Body of pancreas (tissue), 4 donors: Measurements from ENCODE around the gene SLAIN2. TPM values are rescaled to one million over a fixed set of nuclear protein-coding genes. Genes with fewer than 3 reads are reported as not detected.

ENCODE experiments used
- ATAC-seq: fragments of 150-250 bp; one replicate; pipeline ENCODE4 v1.9.1; 2016
- DNase-seq, 4 donors: peaks; one replicate each; pipeline ENCODE4 v3.0.0-alpha.2; 2019
- H3K27ac ChIP-seq, 4 donors: fragments of 200-600 bp; sonication (generic); 1 replicate in 3 of 4; 2 replicates in 1 of 4; pipeline versions ENCODE4 v1.5.1 to v1.6.1; 2016 to 2019; ENCODE audit warnings: mild to moderate bottlenecking in 1 of 4, mixed read lengths in 1 of 4, moderate library complexity in 1 of 4
- H3K27me3 ChIP-seq, 2 donors: fragments of 200-600 bp; sonication (generic); one replicate each; pipeline ENCODE4 v1.6.0; 2016; ENCODE audit warnings: mild to moderate bottlenecking in 1 of 2
- H3K36me3 ChIP-seq, 2 donors: fragments of 200-600 bp; sonication (generic); replicated peaks in 1 of 2; 2 replicates each; pipeline ENCODE4 v1.5.1; 2016; ENCODE audit warnings: low read depth in 2 of 2; ENCODE audit not compliant: insufficient read depth in 1 of 2
- H3K4me1 ChIP-seq: fragments of 200-600 bp; sonication (generic); one replicate; pipeline ENCODE4 v1.6.0; 2016
- H3K4me3 ChIP-seq, 2 donors: fragments of 200-600 bp; sonication (generic); 1 replicate in 1 of 2; 2 replicates in 1 of 2; pipeline ENCODE4 v1.5.1; 2016 to 2019
- H3K9me3 ChIP-seq, 3 donors: fragments of 200-600 bp; sonication (generic); 1 replicate in 2 of 3; 2 replicates in 1 of 3; pipeline ENCODE4 v1.5.1; 2016
- POLR2A ChIP-seq, 3 donors: fragments of 450-650 bp; IDR thresholded peaks; one replicate each; pipeline ENCODE4 v1.6.1; 2016; ENCODE audit warnings: antibody characterized with exemption in 3 of 3, mild to moderate bottlenecking in 2 of 3
- WGBS, 2 donors: methylation state at CpG; one replicate each; pipeline ENCODE4 v1.1.5; 2017; 5-methylcytosine and 5-hydroxymethylcytosine counted together
- intact Hi-C: fragments of 100-400 bp; cut with DNase I; formaldehyde crosslinking; loops from one replicate; pipeline ENCODE4 v1.15.1; 2023
- total RNA-seq, 2 donors: library from RNA; depleted of rRNA; stranded (reverse); fragments of >200 nt; gene quantifications; one replicate each; pipeline ENCODE4 v1.1.0, GENCODE V29; 2016
- TF ChIP-seq, protein P1 (sequence below), 7 experiments: fragments of 450-650 bp in 4 of 7; fragments of 200-600 bp in 3 of 7; sonication (generic) in 3 of 7; IDR thresholded peaks; one replicate each; pipeline ENCODE4 v1.5.1; 2016 to 2019; ENCODE audit warnings: antibody characterized with exemption in 7 of 7

SLAIN2 gene
- total RNA-seq, 2 donors from 2014 or later, result 13.2 to 17.1 TPM

DNA sequence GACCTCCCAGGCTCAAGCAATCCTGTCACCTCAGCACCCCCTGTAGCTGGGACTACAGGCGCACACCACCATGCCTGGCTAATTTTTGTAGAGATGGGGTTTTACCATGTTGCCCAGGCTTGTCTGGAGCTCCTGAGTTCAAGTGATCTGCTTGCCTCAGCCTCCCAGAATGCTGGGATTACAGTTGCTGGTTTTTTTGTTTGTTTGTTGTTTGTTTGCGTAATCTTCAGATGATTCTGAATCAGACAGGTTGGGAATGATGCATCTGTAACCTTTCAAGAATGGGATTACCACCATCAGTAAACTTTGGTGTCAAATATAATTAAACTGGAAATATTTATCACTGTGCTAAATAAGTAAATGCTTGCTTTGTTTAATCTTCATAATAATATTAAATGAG is 79.8 kb downstream of the SLAIN2 start:
- WGBS, 2 donors, result 96 to 100% methylated on average over 2 of the region's 2 CpGs
- Histone ChIP-seq H3K27ac (no peak overlapping the region), H3K9me3 (no peaks in the 10 kb centered on the region), H3K27me3 (no peaks in the 10 kb centered on the region), H3K4me1 (no peaks in the 10 kb centered on the region), H3K4me3 (no peak overlapping the region), H3K36me3 (peaks cover 2 to 6% of the 10 kb centered on the region in 2 donors)
- no peak for TF ChIP-seq POLR2A (IDR thresholded peaks at IDR 0.05)
- TF ChIP-seq, protein P1, sequence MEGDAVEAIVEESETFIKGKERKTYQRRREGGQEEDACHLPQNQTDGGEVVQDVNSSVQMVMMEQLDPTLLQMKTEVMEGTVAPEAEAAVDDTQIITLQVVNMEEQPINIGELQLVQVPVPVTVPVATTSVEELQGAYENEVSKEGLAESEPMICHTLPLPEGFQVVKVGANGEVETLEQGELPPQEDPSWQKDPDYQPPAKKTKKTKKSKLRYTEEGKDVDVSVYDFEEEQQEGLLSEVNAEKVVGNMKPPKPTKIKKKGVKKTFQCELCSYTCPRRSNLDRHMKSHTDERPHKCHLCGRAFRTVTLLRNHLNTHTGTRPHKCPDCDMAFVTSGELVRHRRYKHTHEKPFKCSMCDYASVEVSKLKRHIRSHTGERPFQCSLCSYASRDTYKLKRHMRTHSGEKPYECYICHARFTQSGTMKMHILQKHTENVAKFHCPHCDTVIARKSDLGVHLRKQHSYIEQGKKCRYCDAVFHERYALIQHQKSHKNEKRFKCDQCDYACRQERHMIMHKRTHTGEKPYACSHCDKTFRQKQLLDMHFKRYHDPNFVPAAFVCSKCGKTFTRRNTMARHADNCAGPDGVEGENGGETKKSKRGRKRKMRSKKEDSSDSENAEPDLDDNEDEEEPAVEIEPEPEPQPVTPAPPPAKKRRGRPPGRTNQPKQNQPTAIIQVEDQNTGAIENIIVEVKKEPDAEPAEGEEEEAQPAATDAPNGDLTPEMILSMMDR (IDR thresholded peaks at IDR 0.05), result no peak
- intact Hi-C loops, result no loop called here
- DNase-seq (no peak), ATAC-seq (no peak)

DNA sequence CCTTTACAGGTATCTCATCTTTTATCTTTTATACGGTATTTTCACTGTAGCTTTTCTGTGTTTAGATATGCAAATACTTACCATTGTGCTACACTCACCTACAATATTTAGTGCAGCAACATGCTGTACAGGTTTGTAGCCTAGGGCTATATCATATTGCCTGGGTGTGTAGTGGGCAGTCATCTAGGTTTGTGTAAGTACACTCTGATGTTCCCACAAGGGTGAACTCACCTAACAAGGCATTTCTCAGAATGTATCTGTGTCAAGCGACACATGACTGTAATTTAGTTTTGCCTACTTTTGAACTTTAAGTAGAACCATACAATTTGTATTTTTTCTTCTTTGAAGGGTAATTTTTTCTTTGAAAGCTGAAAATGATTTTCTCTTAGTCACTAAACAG is 87.6 kb downstream of the SLAIN2 start:
- ATAC-seq (no peak), DNase-seq (no peak)
- Histone ChIP-seq H3K27ac (no peak overlapping the region), H3K4me3 (no peak overlapping the region), H3K36me3 (no peaks in the 10 kb centered on the region), H3K4me1 (no peaks in the 10 kb centered on the region), H3K27me3 (no peaks in the 10 kb centered on the region), H3K9me3 (no peaks in the 10 kb centered on the region)
- TF ChIP-seq, protein P1 (IDR thresholded peaks at IDR 0.05), result no peak
- TF ChIP-seq POLR2A (IDR thresholded peaks at IDR 0.05), result no peak
- 70 to 83% methylated on average over 2 of the region's 2 CpGs for WGBS, 2 donors
- intact Hi-C loops, result no loop called here

DNA sequence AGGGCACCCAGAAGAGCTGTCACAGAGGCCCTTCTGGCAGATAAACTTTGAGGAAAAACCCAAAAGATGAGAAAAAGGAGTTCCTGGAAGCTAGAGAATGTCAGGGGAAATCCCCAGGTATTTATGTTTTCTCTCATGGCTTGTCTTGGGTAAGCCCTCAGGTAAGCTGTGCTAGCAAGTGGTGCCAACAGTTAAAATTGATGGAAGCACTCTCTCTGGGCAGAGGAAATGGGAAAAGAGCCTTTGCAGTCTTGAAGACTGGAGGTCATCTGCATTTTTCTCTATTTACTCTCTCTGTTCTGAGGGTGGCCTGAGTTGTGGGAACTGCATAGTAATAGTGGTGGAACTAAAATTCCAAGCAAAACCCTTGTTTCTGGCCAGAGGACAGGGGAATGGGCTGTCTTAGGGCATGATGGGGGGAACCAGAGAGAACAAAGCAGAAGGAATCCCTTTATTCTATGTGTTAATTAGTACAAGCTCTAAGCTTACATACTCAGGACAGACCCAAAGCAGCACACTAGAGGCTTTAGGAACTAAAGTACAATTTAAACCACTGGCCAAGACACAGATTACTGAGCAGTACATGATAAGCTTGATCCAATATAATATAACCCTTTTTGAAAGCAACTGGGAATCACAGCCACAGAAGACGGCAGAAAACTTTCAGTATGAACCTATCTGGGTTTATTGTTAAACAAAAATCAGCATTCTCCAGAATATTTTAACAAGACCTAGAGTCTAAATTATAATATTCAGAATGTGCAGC is 88.6 kb downstream of the SLAIN2 start:
- H3K4me1 ChIP-seq, result no peaks in the 10 kb centered on the region
- H3K4me3 ChIP-seq, result no peak overlapping the region
- H3K27me3 ChIP-seq, result no peaks in the 10 kb centered on the region
- ATAC-seq (no peak), DNase-seq (no peak)
- WGBS, 2 donors, result 64 to 96% methylated on average over 1 of the region's 1 CpG
- H3K9me3 ChIP-seq, result no peaks in the 10 kb centered on the region
- TF ChIP-seq POLR2A (IDR thresholded peaks at IDR 0.05), result no peak
- H3K36me3 ChIP-seq, result no peaks in the 10 kb centered on the region
- H3K27ac ChIP-seq, result no peak overlapping the region
- intact Hi-C loops, result no loop called here

DNA sequence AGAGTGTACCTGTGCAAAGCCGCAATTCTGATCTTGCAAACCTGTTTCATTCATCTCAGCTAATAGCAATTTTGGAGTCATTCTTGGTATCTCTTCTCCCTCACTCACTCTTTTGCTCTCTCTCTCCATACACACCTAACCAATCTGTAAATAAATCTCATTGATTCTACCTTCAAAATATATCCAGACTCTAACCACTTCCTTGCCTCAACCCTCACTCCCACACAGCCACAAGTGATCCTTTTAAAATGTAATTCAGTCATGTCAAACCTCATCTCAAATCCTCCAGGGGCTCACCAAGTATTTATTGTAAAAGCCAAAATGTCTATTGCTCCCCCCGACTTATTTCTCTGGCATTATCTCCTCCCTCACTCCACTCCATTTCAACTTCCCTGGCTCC is 90.1 kb downstream of the SLAIN2 start:
- Histone ChIP-seq H3K9me3 (no peaks in the 10 kb centered on the region), H3K4me3 (no peak overlapping the region), H3K27me3 (no peaks in the 10 kb centered on the region), H3K4me1 (no peaks in the 10 kb centered on the region), H3K36me3 (no peaks in the 10 kb centered on the region), H3K27ac (no peak overlapping the region)
- TF ChIP-seq, protein P1 (IDR thresholded peaks at IDR 0.05), result no peak
- no peak for TF ChIP-seq POLR2A (IDR thresholded peaks at IDR 0.05)
- intact Hi-C loops, result no loop called here
- 57 to 79% methylated on average over 2 of the region's 2 CpGs for WGBS, 2 donors
- no peak for DNase-seq
- ATAC-seq, result no peak

DNA sequence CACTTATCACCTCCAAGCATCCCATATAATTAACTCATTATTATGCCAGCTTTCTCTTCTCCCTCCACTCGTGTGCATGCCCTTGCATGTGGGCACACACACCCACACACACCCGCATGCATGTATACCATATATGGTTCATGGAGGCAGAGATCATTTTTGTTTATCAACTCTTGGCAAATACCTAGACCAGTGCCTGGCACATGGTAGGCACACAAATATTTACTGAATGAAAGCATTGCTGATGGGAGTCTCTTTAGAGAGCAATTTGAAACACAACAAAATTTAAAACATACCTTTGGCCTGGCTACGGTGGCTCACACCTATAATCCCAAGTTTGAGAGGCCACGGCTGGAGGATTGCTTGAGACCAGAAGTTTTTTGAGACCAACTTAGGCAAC is 90.7 kb downstream of the SLAIN2 start:
- Histone ChIP-seq H3K27me3 (no peaks in the 10 kb centered on the region), H3K36me3 (no peaks in the 10 kb centered on the region), H3K4me1 (no peaks in the 10 kb centered on the region), H3K27ac (no peak overlapping the region), H3K4me3 (no peak overlapping the region), H3K9me3 (no peaks in the 10 kb centered on the region)
- TF ChIP-seq POLR2A (IDR thresholded peaks at IDR 0.05), result no peak
- TF ChIP-seq, protein P1 (IDR thresholded peaks at IDR 0.05), result no peak
- no peak for ATAC-seq
- intact Hi-C loops, result no loop called here
- DNase-seq, result no peak
- 70 to 73% methylated on average over 4 of the region's 4 CpGs for WGBS, 2 donors
